Progenitor cell of endocrine pancreas (in vitro differentiated cells): ENCODE results near the gene PPCDC. TPM values are rescaled to one million over a fixed set of nuclear protein-coding genes. Genes with fewer than 3 reads are reported as not detected.

Experiments used
- DNase-seq: peaks from one replicate; pipeline ENCODE4 v3.0.0; 2021; ENCODE audit warnings: low spot score; ENCODE audit not compliant: unreplicated experiment
- H3K27ac Mint-ChIP-seq: 2 replicates; pipeline ENCODE4 v1.8.0; 2021; ENCODE audit warnings: mild to moderate bottlenecking, moderate library complexity, mixed read lengths
- H3K27me3 Mint-ChIP-seq: 2 replicates; pipeline ENCODE4 v1.8.0; 2021; ENCODE audit warnings: mixed read lengths
- H3K36me3 Mint-ChIP-seq: 2 replicates; pipeline ENCODE4 v1.8.0; 2022; ENCODE audit warnings: mixed read lengths; ENCODE audit not compliant: insufficient read depth
- H3K4me1 Mint-ChIP-seq: 2 replicates; pipeline ENCODE4 v1.8.0; 2021; ENCODE audit warnings: low read depth, mixed read lengths
- H3K4me3 Mint-ChIP-seq: 2 replicates; pipeline ENCODE4 v1.8.0; 2021; ENCODE audit warnings: low read depth, mild to moderate bottlenecking, moderate library complexity, mixed read lengths
- H3K9me3 Mint-ChIP-seq: 2 replicates; pipeline ENCODE4 v1.8.0; 2021; ENCODE audit warnings: low read depth, mixed read lengths
- CTCF ChIP-seq: fragments of 200-600 bp; sonication (generic); IDR thresholded peaks from one replicate; pipeline ENCODE4 v1.5.0; 2021; ENCODE audit warnings: antibody characterized with exemption, mild to moderate bottlenecking; ENCODE audit not compliant: unreplicated experiment
- total RNA-seq: library from RNA; stranded (reverse); gene quantifications from 2 replicates; pipeline ENCODE4 v1.2.1, GENCODE V29; 2021

Gene PPCDC
- total RNA-seq, 1 donor from 2014 or later = 18.0 TPM

DNA sequence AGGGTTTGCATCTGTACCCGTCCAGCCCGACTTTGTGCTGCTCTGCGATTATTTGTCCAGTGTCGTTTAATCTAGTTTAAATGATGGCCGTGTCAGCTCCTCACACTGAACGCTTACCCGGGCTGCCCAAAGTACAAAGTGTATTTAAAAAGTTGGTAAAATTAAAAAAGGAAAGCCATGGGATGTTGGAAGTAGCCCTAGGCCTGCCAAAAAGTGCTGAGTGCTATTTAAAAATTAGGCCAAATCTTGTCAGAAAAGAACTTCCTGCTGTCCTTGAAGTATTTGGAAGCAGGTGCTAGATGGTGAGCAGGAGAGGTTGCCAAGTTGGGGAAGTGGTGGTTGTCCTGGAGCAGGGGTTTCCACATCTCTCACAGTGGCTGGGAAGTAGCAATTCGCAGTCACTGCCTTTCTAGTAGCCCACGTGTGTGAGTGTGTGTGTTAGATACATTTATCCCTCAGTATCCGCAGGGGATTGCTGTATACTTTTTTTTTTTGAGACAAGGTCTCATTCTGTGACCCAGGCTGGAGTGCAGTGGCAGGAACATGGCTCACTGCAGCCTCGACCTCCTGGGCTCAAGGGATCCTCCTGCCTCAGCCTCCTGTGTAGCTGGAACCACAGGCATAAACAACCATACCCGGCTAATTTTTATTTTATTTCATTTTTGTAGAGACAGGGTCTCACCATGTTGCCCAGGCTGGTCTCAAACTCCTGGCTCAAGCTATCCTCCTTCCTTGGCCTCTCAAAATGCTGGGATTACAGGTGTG, 664 bp downstream of the PPCDC start:
- H3K9me3 Mint-ChIP-seq = no peaks in the 10 kb centered on the region
- TF ChIP-seq CTCF = no peak
- DNase-seq = no peak
- no peaks in the 10 kb centered on the region for H3K36me3 Mint-ChIP-seq
- no peaks in the 10 kb centered on the region for H3K27me3 Mint-ChIP-seq
- H3K27ac Mint-ChIP-seq = peak overlapping the region; percentile 96
- peak overlapping the region; percentile 88 for H3K4me3 Mint-ChIP-seq
- peaks cover 4% of the 10 kb centered on the region for H3K4me1 Mint-ChIP-seq

- no peak overlapping the region for H3K27ac Mint-ChIP-seq
- no peaks in the 10 kb centered on the region for H3K9me3 Mint-ChIP-seq
- H3K4me3 Mint-ChIP-seq = peak overlapping the region; percentile 88
- no peaks in the 10 kb centered on the region for H3K27me3 Mint-ChIP-seq
- peaks cover 10% of the 10 kb centered on the region for H3K4me1 Mint-ChIP-seq
- no peak for TF ChIP-seq CTCF
- DNase-seq = no peak
- H3K36me3 Mint-ChIP-seq = peaks cover 1% of the 10 kb centered on the region
Observed at GRCh38 chr15:75025107-75025506, 1.7 kb downstream of the PPCDC start.

DNA sequence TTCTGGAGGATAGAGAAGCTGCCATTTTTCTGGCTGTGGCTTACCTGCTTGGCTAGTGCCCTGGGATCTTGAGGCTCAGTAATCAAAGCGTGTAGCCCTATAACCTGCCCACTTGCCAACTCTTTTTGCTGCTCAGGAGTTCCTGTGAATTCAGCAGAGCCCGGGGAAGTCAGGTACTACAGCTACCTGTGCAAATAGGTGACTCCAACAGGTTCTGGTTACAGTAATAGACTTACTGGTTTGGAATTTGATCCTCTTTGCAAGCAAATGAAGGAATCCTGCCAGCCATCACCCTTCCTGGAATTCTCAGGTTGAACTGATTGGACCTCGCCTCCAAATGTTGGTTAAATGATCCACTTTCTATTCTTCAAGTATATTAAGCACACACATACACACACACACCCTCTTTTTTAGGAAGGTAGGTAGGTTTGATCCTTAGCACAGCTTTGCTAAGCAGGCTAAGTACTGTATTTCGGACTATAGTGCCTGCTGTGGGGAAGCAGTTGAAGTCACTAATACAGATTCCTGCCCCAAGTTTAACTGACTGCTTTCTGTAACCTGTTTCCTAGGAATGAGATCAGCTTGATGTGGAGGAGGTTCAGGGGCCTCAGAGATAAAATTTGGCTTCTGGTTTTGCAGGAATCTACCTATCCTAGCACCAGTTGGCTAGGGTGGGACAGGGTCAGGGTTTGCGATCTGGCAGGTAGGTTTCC, 2.3 kb downstream of the PPCDC start:
- Mint-ChIP-seq H3K36me3 (peaks cover 2% of the 10 kb centered on the region), H3K4me3 (peak overlapping the region; percentile 88), H3K27me3 (no peaks in the 10 kb centered on the region), H3K27ac (no peak overlapping the region), H3K4me1 (peaks cover 10% of the 10 kb centered on the region), H3K9me3 (no peaks in the 10 kb centered on the region)
- DNase-seq = no peak
- no peak for TF ChIP-seq CTCF

GRCh38 chr15:75027551-75027950, 4.2 kb downstream of the PPCDC start:
- Mint-ChIP-seq H3K4me1 (peaks cover 10% of the 10 kb centered on the region), H3K27ac (no peak overlapping the region), H3K36me3 (peaks cover 7% of the 10 kb centered on the region), H3K9me3 (no peaks in the 10 kb centered on the region), H3K27me3 (no peaks in the 10 kb centered on the region), H3K4me3 (no peak overlapping the region)
- no peak for DNase-seq
- TF ChIP-seq CTCF = no peak

- H3K4me1 Mint-ChIP-seq = peaks cover 14% of the 10 kb centered on the region
Observed at GRCh38 chr15:75028991-75029377, 5.6 kb downstream of the PPCDC start.

More at GRCh38 chr15:75028991-75029377, 5.6 kb downstream of the PPCDC start:
- Mint-ChIP-seq H3K36me3 (peaks cover 8% of the 10 kb centered on the region), H3K27me3 (no peaks in the 10 kb centered on the region), H3K4me3 (no peak overlapping the region), H3K27ac (no peak overlapping the region), H3K9me3 (no peaks in the 10 kb centered on the region)
- no peak for DNase-seq
- TF ChIP-seq CTCF = no peak
